Measurements from ENCODE around the gene RRAS.

RRAS gene

DNA sequence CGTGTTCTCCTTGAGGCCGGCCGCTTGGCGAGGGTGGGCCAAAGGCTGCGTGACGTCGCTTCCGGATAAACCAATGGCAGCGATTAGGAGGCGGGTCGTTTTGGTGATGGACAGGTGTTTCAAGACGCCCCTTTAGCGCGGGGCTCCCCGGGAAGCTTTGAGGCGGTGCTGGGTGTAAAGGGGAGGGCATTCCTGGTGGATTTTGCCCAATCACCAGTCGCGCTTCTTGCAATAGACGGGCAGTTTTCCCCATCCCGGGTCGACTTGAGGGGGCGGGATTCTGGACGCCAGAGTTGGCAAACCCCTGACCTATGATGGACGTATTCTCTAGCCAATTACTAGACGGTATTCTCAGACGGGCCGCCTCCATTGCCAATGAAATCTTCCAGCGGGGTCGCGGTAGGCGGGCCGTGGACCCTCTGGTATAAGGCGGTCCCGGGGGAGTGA lies 36.9 kb upstream of the RRAS start:
- DNase-seq = peak; percentile 99

- peak; percentile 73 for DNase-seq
Measured at GRCh38 chr19:49676136-49676783, 36.3 kb upstream of the RRAS start.

DNA sequence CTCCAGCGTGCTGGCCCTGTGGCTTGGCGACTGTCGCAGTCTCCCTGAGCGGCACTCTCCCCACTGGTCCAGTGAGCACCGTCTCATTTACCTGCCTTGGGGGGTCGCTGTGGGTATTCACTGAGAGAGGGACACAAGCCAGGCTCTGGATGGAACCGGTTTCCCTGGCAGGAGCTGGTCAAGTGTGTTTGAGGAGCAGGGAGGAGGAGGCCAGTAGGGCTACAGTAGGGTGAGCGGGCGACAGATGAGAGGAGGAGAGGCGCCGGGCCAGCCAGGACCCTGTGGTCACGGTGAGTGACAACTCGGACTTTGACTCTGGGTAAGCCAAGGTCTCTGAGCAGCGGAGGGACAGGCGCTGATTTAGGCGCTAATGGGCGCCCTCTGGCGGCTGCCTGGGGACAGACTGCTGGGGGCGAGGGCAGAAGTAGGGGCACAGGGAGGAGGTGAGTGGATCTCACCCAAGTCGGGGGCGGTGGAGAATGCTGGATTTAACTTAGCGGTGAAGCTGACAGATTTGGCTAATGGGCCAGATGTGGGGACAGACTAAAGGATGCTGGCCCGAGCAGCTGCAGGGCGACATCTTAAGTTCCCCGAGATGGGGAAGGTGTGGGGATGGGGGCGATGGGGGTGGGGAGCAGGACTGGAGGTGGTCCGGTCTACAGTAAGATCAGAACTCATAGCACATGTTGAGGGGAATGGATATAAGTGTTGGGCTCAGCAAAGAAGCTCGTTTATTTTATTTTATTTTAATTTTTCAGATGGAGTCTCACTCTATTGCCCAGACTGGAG lies 32.4 kb upstream of the RRAS start:
- peak; percentile 93 for DNase-seq

DNA sequence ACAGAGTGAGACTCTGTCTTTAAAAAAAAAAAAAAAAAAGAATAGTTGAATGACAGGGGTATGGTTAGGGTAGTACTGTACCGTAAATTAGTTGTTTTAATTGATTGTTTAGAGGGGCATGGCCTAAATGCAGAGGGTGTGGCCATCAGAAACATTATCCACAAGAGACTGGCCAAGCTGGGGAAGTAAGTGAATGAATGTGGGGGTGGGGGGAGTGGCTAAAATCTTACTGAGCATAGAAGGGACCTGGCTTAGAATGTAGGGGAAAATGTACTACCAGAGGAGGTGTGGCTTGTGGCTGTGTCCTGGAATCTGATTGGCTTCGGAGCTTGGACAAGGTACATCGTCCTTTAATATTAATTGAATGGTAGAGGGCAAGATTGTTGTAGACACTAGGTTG lies 29.6 kb upstream of the RRAS start:
- no peak for DNase-seq

- DNase-seq = no peak
Measured at GRCh38 chr19:49667473-49667872, 27.5 kb upstream of the RRAS start.

GRCh38 chr19:49666120-49666444 lies 26.1 kb upstream of the RRAS start:
- DNase-seq = no peak

DNA sequence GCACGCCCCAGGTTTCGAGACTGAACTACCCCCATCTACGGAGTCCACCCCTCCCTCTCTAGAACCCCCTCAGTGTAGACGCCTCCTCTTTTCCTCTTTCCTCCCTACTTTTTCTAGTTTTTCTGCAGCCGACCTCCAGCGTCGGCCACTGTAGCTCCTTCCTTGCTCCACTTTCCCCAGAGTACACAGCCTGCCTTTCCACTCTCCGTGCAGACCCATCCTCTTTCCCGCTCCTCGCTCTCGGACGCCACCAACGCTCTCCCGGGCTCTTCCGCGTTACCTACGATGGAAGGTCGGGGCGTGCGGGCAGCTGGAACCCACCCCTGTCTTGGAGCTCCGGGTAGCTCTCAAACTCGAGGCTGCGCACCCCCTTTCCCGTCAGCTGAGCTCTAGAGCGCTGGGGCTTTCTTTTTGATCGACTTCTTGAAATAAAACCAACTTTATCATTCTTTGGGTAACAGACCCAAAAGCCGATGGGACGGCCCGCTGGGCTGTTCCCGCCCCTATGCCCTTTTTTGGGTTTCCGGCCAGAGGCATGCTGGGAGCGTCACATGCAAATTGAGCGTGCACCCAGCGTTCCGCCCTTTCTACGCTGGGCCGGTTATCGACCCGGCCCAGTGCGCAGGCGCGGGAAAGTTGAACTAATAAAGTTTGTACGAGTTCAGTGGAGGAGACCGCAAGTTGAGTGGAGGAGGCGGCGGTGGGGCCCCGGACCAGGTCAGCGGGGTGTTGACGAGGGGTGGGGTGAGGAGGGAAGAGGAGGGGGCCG lies 25.6 kb upstream of the RRAS start, which contains the start of the genes BCL2L12 and IRF3:
BCL2L12 (plus strand) TSS at position 583 of the 769 bp plus-strand sequence. CDS start 760 bp downstream, outside the sequence.
IRF3 (minus strand) TSS at position 507 of the 769 bp plus-strand sequence. CDS start 1,019 bp downstream, outside the sequence.
- peak; percentile 100 for DNase-seq

GRCh38 chr19:49665036-49665350 lies 25.1 kb upstream of the RRAS start:
- no peak for DNase-seq

DNA sequence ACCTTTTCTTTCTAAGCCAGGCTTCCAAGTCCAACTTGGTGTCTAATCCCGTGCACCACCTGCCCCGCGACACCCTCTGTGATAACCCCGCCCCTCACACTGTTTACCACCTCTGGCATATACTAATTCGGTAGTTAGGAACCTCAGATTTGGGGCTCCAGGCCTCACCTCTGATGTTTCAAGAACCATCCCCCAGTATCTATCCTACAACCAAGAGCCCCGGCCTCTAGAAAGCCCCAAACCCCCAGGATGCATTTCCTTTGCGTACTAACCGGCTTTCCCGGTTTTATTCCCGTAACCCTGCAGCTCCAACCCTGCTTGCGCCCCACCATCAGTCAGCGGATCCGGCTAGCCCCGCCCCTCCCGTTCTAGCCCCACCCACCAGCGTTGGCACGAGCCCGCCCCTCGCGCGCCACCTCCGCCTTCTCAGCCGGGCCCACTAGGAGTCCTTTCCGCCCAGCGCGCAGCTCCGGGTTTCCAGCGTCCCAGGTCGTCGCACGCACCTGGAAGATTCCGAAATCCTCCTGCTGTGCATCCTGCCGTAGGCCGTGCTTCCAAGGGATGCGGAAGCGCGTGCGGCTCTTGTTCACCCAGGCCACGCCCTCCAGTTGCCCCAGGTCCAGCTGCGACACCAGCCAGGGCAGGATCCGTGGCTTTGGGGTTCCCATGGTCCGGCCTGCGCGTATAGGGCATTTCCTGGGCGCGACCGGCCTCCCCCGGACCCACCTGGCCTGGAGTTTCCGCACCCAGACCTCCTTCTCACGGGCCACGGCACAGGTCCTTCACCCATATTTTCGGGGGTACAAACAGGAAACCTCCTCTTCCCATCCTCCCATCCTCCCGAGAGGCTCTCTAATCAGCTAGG lies 24.5 kb upstream of the RRAS start:
- peak; percentile 96 for DNase-seq

DNA sequence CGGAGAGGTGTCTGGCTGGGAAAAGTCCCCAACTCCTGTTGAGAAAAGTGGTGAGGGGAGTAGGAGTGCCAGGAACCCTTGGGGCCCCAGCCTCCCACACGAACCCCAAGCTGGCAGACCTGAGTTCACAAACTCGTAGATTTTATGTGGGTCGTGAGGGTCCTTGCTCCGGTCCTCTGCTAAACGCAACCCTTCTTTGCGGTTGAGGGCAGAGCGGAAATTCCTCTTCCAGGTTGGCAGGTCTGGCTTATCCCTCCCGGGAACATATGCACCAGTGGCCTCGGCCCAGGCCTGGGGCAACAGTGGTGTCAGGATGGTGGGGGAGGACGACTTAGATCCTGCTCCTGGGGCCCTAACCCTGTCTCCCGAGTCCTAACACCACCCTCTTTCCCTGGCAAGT lies 23.3 kb upstream of the RRAS start:
- DNase-seq = no peak

DNA sequence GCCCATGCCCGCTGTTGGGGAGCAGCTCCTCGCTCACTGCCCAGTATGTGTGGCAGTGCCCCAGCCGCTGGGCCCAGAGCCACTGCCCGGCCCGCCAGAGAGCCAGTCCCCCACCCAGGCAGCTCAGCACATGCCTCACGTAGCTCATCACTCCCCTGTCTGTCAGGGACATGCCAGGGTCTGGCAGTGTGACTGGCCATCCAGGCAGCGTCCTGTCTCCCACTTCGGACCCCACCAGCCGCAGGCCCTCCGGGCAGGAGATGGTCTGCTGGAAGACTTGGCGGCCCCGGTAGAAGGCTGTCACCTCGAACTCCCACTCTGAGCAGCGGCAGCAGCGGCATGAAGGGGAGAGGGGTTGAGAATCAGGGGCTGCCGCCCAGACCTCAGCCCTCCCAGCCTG lies 22.1 kb upstream of the RRAS start:
- no peak for DNase-seq

DNA sequence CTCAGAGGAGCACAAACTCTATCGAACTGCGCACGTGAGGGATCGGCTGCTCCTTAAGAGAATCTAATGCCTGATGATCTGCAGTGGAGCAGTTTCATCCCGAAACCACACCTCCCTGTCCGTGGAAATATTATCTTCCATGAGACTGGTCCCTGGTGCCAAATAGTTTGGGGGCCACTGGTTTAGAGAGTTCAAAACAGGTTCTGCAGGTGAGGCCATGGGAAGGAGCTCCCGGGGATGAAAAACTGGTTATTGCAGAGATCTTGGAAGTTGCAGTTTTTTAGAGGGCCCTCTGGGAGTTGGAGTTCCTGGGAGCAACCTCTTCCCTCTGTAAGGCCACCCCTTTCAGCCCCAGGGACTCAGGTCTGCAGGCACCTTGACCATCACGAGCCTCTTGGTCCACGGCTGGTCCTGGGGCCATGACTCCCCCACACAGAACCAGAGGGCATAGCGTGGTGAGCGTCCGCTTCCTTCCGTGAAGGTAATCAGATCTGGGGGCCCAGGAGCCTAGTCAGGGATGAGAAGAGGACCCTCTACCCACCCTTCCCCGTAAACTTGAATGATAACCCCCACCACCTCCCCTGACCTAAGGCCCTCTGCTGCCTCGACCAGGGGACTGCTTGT lies 20.5 kb upstream of the RRAS start:
- DNase-seq = no peak

- no peak for DNase-seq
Measured at GRCh38 chr19:49658566-49659442, 18.9 kb upstream of the RRAS start.

DNA sequence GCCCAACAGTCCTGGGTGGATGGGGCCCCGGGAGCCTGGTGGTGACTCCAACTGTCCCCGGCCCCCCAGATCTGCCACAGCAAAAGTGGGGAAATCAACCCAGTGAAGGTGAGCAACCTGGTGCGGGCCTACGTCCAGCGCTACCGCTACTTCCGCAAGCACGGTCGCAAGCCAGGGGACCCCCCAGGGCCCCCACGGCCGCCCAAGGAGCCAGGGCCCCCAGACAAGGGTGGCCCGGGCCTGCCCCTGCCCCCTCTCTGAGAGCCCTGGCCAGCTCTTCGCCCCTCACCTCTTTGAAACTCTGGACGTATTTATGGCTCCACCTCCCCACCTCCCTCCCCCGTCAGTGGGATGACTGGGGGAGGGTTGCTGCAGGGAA lies 18.2 kb upstream of the RRAS start:
- DNase-seq = no peak

- no peak for DNase-seq
Measured at GRCh38 chr19:49657493-49658138, 17.7 kb upstream of the RRAS start.

DNA sequence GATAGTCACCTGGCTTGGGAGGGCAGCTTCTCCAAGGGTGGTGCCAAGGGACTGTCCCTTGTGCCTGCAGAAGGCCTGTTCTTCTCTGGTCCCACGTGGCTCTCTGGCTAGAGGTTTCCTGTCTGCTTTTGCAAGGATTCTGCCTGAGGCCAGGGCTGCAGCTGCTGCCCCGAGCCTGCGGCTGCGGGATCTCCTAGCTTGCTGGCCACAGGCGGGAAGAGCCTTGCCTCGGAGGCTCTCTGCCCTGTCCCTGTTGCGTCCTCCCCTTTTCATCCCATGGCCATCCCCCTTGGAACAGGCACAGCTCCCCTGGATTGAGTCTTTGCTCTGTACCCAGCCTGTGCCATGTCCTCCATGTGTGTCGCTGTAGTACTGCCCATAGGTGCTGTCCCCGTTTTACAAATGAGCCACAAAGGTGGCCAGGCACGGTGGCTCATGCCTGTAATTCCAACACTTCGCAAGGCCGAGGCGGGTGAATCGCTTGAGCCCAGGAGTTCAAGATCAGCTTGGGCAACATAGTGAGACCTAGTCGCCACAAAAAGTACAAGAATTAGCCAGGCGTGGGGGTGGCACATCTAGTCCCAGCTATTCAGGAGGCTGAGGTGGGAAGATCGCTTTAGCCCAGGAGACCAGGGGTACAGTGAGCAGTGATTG lies 16.6 kb upstream of the RRAS start:
- no peak for DNase-seq

- DNase-seq = no peak
Measured at GRCh38 chr19:49655570-49656455, 15.9 kb upstream of the RRAS start.

- no peak for DNase-seq
Measured at GRCh38 chr19:49654581-49654980, 14.6 kb upstream of the RRAS start.

DNA sequence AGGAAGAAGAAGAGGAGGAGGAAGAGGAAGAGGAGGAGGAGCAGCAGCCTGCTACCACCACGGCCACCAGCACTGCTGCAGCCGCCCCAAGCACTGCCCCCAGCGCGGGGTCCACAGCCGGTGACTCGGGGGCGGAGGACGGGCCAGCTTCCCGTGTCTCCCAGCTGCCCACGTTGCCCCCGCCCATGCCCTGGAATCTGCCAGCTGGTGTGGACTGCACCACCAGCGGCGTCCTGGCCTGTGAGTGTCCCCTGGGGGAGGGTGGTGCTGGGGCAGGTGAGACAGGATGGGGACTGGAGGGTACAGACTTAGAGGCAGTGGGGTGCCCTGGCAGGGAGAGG lies 13.5 kb upstream of the RRAS start:
- no peak for DNase-seq
